D721Med (cell line): ENCODE data around the gene UTP4.
"Not testable (repeated sequence)": the region's sequence is repeated elsewhere in the genome, so short reads cannot be mapped to it uniquely, and the experiment has no call there.

Experiments used
- DNase-seq: peaks from one replicate; pipeline ENCODE4 v3.0.0; 2011; ENCODE audit warnings: low spot score; ENCODE audit not compliant: insufficient read length
- FAIRE-seq: peaks from 2 replicates; lab custom pipeline; 2011; peaks lifted over from hg19 to GRCh38; lab: Jason Lieb, UNC
- CTCF ChIP-seq: IDR thresholded peaks from 2 replicates; pipeline ENCODE4 v1.5.1; 2012; ENCODE audit warnings: mild to moderate bottlenecking, control low read depth; ENCODE audit not compliant: insufficient read depth; ENCODE audit errors: missing control alignments

UTP4 gene

DNA sequence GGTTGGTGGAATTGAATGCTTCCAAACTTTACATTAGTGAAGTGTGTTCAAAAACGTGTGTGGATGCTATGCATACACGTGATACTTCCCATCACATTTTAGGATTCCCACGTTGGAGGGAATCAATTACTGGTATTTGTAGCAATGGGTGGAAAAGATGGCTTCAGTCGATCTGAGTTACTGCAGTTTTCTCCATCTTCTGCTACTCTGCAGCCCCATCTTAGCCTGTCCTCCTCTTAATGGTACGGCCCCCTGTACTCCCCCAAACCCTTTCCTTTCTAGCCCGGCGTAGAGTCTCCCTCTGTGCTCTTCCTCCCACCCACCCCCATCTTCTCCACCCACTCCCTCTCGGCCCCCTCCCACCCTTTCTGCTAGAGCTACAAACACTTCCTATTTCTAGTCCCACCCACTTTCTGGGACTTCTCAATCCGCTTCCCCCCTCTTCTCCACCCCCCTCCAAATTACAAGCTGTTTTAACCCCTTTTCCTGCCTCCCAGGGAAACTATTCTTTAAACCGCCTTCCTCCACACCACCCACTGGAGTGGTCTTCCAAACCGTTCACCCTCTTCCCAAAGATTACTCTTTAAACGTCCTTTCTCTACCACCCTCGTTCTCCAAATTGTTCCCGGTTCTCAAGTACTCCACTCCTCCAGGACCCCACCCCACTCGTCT lies 1.1 kb upstream of the UTP4 start:
- TF ChIP-seq CTCF = no peak

DNA sequence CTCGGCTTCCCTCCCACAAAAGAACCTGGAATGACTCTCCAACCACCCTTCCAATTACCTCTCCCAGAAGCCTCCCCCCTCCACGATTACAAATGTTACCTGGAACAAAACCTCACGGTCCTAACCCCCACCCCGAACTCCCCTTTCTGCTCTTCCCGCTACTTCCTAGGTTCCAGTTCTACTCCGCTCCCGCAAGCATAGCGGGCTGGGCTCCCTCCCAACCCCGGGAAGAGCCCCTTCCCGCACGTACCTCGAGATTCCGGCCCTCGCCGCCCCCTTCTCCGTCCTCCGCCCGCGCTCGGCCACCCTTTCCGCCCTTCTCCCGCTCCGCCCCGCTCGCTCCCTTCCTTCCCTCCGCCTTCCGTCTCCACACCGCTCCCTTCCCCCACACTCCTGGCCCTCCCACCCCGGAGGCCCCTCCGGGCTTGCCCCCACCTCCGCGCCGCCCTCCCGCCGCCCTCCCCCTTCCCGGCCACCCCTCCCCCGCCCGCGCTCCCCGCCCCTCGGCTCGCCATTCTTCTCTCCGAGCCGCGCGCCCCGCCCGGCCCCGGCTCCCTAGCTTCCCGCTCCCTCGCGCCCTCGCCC lies 518 bp upstream of the UTP4 start:
- FAIRE-seq (no peak), DNase-seq (peak; percentile 53)
- no peak for TF ChIP-seq CTCF

More for the DNA sequence above, 1.1 kb upstream of the UTP4 start:
- no peak for FAIRE-seq
- no peak for DNase-seq

GRCh38 chr16:69133373-69133954 lies 1.0 kb downstream of the UTP4 start:
- TF ChIP-seq CTCF = no peak
- DNase-seq = no peak
- no peak for FAIRE-seq

DNA sequence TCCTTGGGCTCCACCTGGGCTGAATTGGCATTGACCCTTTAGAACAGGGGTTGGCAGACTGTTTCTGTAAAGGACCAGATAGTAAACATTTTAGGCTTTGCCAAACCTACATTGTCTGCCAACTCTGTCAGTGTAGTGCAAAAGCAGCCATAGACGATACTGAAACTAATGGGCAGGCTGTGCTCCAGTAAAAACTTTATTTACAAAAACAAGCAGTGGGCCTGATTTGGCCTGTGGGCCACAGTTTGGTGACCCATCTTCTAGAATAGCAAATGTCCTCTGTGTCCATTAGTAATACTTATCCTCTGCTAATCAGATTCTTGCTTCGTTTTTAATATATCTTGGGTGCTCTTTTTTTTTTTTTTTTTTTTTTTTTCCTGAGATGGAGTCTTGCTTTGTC lies 6.2 kb downstream of the UTP4 start:
- FAIRE-seq (no peak), DNase-seq (no peak)
- no peak for TF ChIP-seq CTCF

GRCh38 chr16:69139464-69139863 lies 7.0 kb downstream of the UTP4 start:
- FAIRE-seq, DNase-seq: not testable (repeated sequence)

DNA sequence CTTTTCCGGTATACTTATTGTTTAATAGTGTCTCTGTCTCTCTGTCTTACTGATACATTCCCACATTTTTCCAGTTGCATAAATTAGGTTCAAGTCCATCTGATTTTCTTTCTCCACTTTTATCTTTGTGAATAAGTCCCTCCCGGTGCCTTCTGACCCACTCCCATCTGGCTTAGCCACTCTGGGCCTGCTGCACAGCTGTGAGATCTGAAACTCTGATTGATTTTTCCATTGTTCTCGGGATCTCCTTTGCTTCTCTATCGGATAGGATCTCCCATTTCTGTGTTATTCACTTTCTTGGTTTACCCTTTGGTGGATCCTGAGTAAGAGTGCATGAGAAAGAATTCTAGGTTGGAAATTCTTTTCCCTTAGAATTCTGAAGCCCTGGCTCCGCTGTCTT lies 8.6 kb downstream of the UTP4 start:
- TF ChIP-seq CTCF = no peak
- no peak for FAIRE-seq
- no peak for DNase-seq

- no peak for FAIRE-seq
Observed at GRCh38 chr16:69141936-69142335, 9.5 kb downstream of the UTP4 start.

More at GRCh38 chr16:69141936-69142335, 9.5 kb downstream of the UTP4 start:
- TF ChIP-seq CTCF = no peak
- no peak for DNase-seq
